Suprapubic skin (tissue), 4 donors: ENCODE measurements around the gene ETS2. TPM values are rescaled to one million over a fixed set of nuclear protein-coding genes. Genes with fewer than 3 reads are reported as not detected.

Experiments used
- DNase-seq, 2 donors: peaks; one replicate each; pipeline ENCODE4 v3.0.0-alpha.2; 2019; ENCODE audit warnings: low spot score in 2 of 2
- H3K27ac ChIP-seq: fragments of 200-600 bp; sonication (generic); one replicate; pipeline ENCODE4 v1.5.1; 2019
- H3K27me3 ChIP-seq: fragments of 200-600 bp; sonication (generic); one replicate; pipeline ENCODE4 v1.5.1; 2019
- H3K36me3 ChIP-seq: fragments of 200-600 bp; sonication (generic); one replicate; pipeline ENCODE4 v1.5.1; 2019
- H3K4me1 ChIP-seq: fragments of 200-600 bp; sonication (generic); one replicate; pipeline ENCODE4 v1.5.1; 2019
- H3K4me3 ChIP-seq: fragments of 200-600 bp; sonication (generic); one replicate; pipeline ENCODE4 v1.5.1; 2019; ENCODE audit warnings: mild to moderate bottlenecking
- H3K9me3 ChIP-seq: fragments of 200-600 bp; sonication (generic); one replicate; pipeline ENCODE4 v1.5.1; 2019
- CTCF ChIP-seq, 2 donors: fragments of 200-600 bp in 1 of 2; fragments of 450-650 bp in 1 of 2; sonication (generic) in 1 of 2; IDR thresholded peaks; one replicate each; pipeline ENCODE4 v1.5.1; 2016 to 2019; ENCODE audit warnings: antibody characterized with exemption in 2 of 2, mild to moderate bottlenecking in 1 of 2, moderate library complexity in 1 of 2
- EP300 ChIP-seq: sonication (generic); formaldehyde crosslinking; IDR thresholded peaks from one replicate; pipeline ENCODE4 v1.6.1; 2017; ENCODE audit warnings: antibody characterized with exemption
- POLR2A ChIP-seq, 2 donors: fragments of 450-650 bp; IDR thresholded peaks; one replicate each; pipeline ENCODE4 v1.6.1; 2017; ENCODE audit warnings: antibody characterized with exemption in 2 of 2, mild to moderate bottlenecking in 2 of 2, moderate library complexity in 2 of 2
- POLR2AphosphoS5 ChIP-seq, 3 donors: sonication (generic); formaldehyde crosslinking; IDR thresholded peaks; one replicate each; pipeline ENCODE4 v1.6.1; 2017; ENCODE audit warnings: antibody characterized with exemption in 3 of 3
- WGBS: methylation state at CpG from one replicate; pipeline ENCODE4 v1.1.5; 2018; 5-methylcytosine and 5-hydroxymethylcytosine counted together
- total RNA-seq, 4 donors: library from RNA; depleted of rRNA; stranded (reverse); fragments of >200 nt; gene quantifications; one replicate each; pipeline ENCODE4 v1.1.0, GENCODE V29; 2016

Gene ETS2
- total RNA-seq, result 100 to 1,000 TPM; 198 to 510 (median 416) TPM

GRCh38 chr21:38805328-38806152 is at the start of gene ETS2:
Gene ETS2, plus strand, starts transcription at chr21:38805929. Its CDS starts 4,106 bp downstream, at chr21:38810035.
- WGBS, result under 1% methylated on average over 53 of the region's 76 CpGs
- Histone ChIP-seq H3K27me3 (no peaks in the 10 kb centered on the region), H3K4me3 (peak within 1 kb of the TSS; percentile 82), H3K9me3 (no peaks in the 10 kb centered on the region), H3K36me3 (peaks cover 4% of the 10 kb centered on the region), H3K4me1 (peaks cover 33% of the 10 kb centered on the region), H3K27ac (peak within 1 kb of the TSS; percentile 93)
- no peak for TF ChIP-seq EP300
- TF ChIP-seq CTCF (IDR thresholded peaks at IDR 0.05), result no peak
- peak; percentile 94 to 96 for TF ChIP-seq POLR2A (IDR thresholded peaks at IDR 0.05)
- peak; percentile 52 to 94 (median 63) for TF ChIP-seq POLR2AphosphoS5 (IDR thresholded peaks at IDR 0.05)
- DNase-seq, result peak; percentile 93 to 94

DNA sequence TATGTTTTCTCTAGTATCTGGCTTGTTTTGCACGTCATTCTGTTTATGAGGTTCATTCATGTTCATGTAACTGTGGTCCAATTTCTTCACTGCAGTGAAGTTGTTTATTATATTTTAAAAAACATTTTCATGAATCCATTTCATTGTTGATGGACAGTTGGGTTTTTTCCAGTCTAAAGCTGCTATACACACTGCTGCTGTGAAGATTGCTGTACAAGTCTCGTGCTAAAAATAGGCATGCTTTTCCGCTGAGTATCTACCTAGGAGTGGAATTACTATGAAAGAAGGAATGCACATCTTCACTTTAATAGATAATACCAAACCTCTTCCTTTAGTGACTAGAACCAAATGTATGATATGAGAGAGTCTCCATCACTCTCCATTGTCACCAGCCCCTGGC is 49.0 kb upstream of the ETS2 start:
- 69% methylated on average over 3 of the region's 3 CpGs for WGBS
- H3K4me1 ChIP-seq, result peaks cover 66% of the 10 kb centered on the region
- DNase-seq, result no peak

DNA sequence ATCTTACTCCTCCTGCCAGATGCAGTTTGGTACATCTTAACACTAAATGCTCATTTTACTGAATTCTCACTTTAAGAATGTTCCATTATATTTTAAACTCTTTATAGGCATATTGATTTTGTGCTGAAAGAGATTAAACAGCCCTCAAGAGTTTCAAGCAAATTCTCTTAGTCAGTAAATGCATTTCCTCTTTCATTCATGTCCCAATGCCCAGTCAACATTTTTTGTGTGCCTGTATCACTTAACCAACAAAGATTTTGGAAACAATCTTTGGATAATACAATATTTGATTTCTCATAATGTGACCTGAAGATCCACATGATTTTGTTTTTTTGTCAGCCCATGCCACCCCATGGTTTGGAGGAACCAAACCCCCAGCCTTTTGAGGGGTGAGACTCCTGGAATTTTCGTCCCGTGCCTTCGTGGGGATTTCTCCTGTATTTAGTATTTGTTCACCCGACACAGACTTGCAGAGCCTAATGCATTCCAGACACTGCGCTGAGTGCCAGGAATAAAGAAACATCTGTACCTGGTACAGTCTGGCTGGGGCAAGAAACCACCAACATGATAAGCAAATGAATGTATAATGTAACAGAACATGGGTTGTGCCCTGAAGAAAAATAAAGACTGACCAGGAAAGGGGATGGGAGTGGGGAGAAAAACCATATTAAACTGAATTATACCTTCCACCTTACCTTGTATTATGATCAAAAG is 47.1 kb upstream of the ETS2 start:
- Histone ChIP-seq H3K9me3 (no peaks in the 10 kb centered on the region), H3K4me3 (no peak overlapping the region), H3K4me1 (peaks cover 50% of the 10 kb centered on the region), H3K36me3 (no peaks in the 10 kb centered on the region), H3K27ac (no peak overlapping the region), H3K27me3 (no peaks in the 10 kb centered on the region)
- 30% methylated on average over 5 of the region's 5 CpGs for WGBS
- TF ChIP-seq CTCF (IDR thresholded peaks at IDR 0.05) (no peak), POLR2A (IDR thresholded peaks at IDR 0.05) (no peak), EP300 (no peak), POLR2AphosphoS5 (IDR thresholded peaks at IDR 0.05) (no peak)
- no peak for DNase-seq

More for the DNA sequence above, 49.0 kb upstream of the ETS2 start:
- Histone ChIP-seq H3K27me3 (no peaks in the 10 kb centered on the region), H3K36me3 (no peaks in the 10 kb centered on the region), H3K9me3 (no peaks in the 10 kb centered on the region), H3K27ac (peak overlapping the region; percentile 73), H3K4me3 (no peak overlapping the region)
- TF ChIP-seq POLR2A (IDR thresholded peaks at IDR 0.05), result no peak
- TF ChIP-seq EP300, result no peak
- TF ChIP-seq POLR2AphosphoS5 (IDR thresholded peaks at IDR 0.05), result no peak
- no peak for TF ChIP-seq CTCF (IDR thresholded peaks at IDR 0.05)

DNA sequence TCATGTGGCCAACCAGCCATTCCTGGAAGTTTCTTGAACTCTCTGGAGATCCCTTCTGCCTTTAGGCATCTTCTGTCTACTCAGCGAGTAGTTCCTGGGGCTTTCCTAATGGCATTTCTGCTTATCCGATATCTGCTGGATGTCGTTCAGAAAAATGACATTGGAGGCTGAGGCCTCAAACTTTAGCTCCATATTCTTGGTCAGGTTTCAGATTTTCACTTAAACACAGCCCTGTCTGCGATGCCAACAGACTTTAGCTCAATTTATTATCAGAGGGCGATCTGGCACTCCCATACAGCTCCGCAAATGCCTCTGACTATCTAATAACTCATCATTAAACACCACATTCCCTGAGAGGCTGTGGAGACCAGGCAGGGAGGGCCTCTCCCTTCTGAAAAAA is 46.3 kb upstream of the ETS2 start:
- WGBS, result 54% methylated on average over 6 of the region's 6 CpGs
- Histone ChIP-seq H3K27me3 (no peaks in the 10 kb centered on the region), H3K4me3 (no peak overlapping the region), H3K27ac (no peak overlapping the region), H3K9me3 (no peaks in the 10 kb centered on the region), H3K36me3 (no peaks in the 10 kb centered on the region), H3K4me1 (peaks cover 42% of the 10 kb centered on the region)
- TF ChIP-seq POLR2A (IDR thresholded peaks at IDR 0.05) (no peak), EP300 (no peak), POLR2AphosphoS5 (IDR thresholded peaks at IDR 0.05) (no peak), CTCF (IDR thresholded peaks at IDR 0.05) (no peak)
- DNase-seq, result no peak
